ENCODE measurements around the gene TNIP1.

Gene TNIP1, protein sequence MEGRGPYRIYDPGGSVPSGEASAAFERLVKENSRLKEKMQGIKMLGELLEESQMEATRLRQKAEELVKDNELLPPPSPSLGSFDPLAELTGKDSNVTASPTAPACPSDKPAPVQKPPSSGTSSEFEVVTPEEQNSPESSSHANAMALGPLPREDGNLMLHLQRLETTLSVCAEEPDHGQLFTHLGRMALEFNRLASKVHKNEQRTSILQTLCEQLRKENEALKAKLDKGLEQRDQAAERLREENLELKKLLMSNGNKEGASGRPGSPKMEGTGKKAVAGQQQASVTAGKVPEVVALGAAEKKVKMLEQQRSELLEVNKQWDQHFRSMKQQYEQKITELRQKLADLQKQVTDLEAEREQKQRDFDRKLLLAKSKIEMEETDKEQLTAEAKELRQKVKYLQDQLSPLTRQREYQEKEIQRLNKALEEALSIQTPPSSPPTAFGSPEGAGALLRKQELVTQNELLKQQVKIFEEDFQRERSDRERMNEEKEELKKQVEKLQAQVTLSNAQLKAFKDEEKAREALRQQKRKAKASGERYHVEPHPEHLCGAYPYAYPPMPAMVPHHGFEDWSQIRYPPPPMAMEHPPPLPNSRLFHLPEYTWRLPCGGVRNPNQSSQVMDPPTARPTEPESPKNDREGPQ

DNA sequence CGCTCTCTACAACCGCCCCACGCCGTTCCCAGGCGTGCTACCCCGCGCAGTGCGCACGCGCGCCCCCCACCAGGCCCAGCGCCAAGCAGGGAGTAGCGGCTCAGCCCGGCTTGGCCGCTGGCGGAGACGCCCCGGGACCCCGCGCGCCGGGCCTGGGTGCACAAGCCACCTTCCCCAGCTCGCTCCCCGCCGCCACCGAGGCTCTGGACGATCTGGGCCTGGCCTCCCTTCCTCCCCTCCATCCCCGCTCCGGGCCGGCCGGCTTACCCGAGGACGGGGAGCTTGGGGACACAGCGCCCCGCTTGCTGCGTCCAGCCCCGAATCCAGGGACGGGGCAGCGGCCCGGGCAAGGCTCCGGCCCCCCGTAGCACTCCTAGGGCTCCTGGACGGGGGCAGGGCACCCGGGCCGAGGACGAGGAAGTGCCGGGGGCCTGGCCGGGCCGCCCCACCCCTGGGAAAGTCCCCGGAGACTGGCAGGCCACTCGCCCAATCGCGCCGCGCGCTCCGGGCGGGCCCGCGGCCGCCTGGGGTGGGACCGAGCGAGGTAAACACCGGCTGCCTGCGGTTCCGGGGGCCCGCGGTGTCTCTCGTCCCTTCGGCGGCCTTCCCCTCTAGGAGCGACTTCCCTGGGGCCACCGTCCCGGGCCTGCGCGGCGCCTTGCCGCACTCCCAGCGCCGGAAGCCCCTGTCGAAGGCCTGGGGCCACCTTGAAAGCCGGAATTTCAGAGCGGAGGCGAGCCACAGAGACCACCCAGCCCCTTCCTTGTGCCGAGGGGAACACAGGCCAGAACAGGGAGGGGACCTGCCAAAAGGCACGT lies at the start of gene TNIP1:
TSS of gene TNIP1 (minus strand) at position 422 of the 818 bp plus-strand sequence. CDS start 15,939 bp downstream, outside the sequence.
- peak; percentile 94 for DNase-seq (ENCODE audit: low spot score)

DNA sequence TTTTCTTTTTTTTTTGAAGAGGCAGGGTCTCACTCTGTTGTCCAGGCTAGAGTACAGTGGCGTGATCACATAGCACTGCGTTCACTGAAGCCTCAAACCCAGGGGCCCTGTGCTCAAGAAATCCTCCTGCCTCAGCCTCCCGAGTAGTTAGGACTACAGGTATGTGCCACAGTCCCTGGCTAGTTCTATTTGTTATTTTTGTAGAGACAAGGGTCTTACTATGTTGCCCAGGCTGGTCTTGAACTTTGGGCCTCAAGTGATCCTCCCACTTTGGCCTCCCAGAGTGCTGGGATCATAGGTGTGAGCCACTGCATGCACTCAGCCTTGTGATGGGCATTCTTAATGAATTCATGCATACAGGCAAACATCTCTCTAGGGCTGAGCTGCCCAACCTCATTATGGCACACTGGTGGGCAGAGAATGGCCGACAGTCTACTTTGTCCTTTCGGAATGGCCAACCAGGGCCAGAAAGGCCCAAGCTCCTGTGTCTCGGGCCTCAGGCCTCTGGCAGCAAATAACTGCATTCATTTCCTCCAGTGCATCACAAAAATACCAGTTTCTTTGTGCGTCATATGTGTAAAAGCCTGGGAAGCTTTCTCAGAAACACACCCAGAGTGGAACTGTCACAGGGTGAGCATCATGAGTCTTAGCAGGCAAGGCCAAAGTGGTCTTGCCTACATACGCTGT lies 49.5 kb upstream of the TNIP1 start:
- DNase-seq (ENCODE audit: low spot score) = no peak

DNA sequence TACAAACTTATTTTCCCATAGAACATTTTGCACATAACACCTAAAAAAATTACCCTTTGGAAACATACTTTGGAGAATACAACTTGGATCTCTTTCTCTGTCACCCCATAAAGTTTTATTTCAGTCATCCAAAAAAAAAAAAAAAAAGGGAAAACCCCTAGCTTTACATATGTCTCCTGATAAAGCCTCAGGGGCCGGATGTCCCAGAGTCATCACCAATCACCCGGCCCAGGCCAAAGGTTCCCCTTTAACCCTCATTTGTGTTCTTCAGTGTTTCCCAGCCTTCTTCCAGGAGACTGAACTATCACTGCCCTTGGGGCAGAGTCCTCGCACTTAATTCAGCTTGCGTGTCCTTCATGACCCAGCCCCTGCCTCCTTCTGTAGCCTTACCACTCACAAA lies 48.0 kb upstream of the TNIP1 start:
- DNase-seq (ENCODE audit: low spot score) = no peak

DNA sequence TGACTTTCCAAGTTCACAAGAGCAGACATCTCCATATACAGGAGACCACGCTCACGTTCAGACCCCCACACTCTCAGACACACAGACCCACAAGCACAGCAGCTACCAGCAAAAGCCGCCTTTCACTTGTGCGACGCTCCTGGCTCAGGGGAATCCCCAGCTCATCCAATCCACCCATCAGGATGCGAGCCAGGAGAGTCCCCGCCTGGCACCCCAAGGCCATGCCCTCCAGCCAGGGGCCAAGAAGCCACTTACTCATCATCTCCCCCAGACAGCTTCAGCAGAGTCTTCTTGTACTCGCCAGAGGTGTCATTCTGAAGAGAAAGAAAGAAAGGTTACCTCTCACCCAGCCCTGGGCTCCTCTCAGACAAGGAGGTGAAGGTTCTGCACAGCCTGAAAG lies 47.1 kb upstream of the TNIP1 start:
- DNase-seq (ENCODE audit: low spot score) = no peak

DNA sequence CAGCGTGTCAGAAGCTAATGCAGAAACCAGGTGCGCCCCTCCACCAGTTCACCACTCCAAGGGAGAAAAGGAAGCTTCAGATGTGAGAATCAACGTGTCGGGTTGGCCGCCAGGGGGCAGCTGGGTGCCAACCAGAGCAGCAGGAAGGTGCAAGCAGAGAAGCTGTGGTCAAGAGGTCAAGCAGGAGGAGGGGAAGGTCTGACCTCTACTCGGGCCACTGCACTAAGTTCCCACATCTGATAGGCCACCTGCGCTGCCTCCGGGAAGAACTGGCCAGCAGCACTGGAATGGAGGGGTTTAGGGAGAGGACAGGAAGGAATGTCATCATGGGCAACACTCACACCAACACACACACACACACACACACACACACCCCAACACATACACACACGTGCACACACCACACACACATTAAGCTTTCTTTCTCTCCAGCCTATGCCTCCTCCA lies 45.4 kb upstream of the TNIP1 start:
- peak; percentile 64 for DNase-seq (ENCODE audit: low spot score)

DNA sequence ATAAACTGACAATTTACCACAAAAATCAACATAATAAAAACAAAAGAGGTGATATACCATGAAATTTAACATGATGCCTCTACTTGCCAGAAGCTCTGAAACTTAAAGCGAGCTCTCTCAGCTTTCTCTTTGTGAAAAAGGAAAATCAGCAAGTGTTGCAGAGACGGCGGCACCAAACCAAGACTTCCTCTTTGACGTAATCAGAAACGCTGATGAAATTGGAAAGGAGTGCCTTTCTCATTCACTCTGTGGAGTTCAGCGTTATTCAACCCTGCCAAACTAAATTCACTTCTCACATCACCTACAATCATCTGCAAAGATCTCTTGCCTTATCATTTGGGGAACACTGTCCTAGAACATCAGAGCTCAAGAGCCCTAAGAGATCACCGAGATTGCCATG lies 44.6 kb upstream of the TNIP1 start:
- DNase-seq (ENCODE audit: low spot score) = no peak

DNA sequence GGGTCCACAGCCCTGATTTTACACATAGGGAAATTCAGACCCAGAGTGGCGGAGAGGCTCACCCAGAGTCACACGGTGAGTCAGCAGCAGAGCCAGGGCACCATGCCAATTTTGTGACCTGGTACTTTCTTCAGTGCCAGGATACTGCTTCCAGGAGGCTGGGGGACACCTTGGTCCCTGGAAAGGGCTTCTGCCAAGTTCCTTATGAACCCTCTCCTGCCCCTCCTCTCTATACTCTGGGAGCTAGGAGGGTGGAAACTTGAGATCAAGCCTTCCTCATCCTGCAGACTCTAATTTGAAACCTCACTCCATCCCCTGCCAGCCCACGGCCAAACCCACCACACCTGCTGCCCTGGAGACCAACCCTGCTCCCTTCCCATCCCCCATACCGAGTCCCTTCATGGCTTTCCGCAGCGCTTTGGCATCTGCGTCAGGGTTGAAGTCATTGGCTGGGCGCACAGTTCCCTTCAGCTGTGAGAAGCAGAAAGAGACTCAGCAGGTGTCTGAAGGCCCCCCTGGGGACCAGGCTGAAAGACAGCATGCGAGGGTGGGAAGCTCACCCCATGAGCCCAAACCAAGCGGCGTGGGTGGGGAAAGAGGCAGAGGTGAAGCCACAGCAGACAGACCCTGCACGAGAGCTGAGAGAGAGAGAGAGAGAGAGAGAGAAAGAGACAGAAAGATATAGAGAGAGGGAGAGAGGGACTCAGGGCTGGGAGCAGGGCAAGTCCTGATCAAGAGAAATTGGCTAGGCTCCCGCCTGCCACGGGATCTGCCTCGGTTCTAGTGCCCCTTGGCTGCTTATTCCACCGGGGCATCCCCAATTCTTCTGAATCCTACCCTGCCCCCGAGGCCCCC lies 43.3 kb upstream of the TNIP1 start:
- DNase-seq (ENCODE audit: low spot score) = peak; percentile 48

DNA sequence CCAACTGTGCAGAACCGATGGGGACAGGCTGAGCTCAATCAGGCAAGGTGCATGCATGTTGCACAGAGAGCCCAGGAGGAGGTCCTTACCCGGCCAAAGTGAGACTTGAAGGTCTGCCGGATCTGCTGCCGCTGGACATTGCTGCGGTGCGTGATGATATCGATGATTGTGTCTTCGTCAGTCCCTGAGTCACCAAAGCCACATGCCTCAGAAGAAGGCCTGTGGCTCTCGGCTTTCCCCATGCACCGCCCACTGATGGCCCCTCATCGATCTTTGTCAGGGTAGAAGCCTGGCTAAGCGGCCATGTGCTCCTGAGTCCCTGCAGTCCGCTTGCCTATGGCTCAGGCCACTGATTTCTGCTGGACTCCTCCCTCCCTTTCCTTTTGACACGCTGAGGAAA lies 42.0 kb upstream of the TNIP1 start:
- DNase-seq (ENCODE audit: low spot score) = no peak

DNA sequence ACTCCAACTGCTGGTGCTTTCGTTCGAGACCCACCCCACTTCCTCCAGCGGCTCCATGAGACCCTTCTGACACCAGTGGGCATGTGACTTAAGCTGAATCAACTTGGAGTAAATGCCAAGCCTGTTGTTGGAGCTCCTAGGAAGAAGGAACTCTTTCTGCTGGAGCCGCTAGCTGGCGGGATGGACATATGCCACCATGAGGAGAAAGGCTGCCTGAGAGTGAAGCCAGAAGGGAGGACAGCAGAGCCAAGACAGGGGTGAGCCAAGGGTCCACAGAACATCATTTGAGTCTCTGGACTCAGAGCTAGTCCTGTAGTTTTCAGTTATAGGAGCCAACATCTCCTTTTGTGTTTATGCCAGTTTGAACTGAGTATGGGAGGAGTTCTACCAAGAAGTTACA lies 40.8 kb upstream of the TNIP1 start:
- DNase-seq (ENCODE audit: low spot score) = no peak

DNA sequence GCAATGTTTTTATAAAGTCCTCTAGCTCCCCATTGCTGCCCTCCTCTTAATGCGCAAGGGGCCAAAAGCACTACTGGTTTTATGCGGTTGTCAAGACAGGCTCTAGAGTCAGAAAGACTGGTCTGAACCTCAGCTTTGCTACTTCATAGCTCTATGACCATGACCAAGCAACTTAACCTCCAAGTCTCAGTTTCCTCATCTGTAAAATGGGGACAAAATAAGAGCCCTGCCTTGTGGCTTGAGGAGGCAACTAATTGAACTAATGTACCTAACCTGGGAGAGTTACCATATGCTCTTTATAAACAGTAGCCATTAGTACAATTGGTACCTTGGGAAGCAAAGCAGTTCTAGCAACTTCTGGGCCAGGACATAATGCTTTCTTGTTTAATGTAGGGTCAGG lies 40.3 kb upstream of the TNIP1 start:
- DNase-seq (ENCODE audit: low spot score) = no peak

DNA sequence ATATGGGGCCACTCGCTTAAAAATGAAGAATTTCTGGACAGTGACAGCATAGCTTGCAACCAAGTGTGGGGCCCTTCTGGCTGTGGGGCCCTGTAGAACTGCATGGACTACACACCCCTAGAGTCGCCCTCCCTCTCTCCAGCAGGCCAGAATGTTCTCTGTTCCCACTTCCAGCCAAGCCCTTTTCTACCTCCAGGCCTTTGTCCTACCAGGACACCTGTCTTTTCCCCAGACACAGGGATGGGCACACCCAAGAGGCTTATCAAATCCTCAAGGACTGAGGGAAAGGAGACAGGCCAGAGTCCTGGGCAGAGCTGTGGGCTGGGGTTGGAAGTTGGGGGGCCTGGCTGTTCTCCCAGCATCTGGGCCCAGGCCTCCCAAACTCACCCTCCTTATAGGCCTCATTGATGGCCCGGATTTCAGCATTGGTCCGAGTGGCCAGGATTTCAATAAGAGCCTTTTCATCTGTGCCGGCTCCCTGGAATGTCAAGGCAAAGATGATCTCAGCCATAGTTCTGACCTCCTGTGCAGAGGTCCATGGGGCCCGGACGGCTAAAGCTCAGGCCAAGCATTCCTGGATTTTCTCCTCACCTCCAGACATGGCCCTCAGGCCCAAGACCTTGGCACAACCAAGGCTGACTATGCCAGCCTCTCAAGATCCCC lies 38.2 kb upstream of the TNIP1 start:
- DNase-seq (ENCODE audit: low spot score) = no peak

DNA sequence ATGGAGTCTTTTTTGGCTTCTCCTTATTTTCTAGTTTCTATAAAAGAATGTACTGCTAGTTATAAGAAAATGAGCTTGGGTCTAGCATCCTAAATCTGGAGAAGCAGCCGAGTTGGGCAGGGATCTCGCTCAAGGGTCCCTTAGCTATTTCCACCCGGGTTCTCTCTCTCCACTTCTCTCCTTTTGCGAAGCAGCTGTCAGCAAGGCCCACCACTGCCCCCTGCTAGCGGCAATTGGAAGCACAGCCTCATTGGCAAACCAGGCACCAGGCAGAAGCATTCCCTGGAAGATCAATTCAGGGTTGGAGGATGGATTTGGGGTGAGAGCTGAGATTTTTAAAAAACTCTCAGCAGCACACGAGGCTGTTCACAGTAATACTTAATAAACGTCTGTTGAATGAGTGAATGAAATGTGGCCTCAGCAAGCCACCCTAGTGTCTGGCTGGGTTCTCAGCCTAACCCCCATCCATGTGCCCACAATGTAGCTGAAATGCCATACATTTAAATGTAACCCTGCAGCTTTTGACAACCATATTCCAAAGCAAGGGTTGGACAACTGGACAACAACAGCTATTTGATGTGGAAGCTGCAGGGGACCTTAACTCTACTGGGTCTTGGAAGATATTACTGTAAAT lies 34.6 kb upstream of the TNIP1 start:
- DNase-seq (ENCODE audit: low spot score) = peak; percentile 69

DNA sequence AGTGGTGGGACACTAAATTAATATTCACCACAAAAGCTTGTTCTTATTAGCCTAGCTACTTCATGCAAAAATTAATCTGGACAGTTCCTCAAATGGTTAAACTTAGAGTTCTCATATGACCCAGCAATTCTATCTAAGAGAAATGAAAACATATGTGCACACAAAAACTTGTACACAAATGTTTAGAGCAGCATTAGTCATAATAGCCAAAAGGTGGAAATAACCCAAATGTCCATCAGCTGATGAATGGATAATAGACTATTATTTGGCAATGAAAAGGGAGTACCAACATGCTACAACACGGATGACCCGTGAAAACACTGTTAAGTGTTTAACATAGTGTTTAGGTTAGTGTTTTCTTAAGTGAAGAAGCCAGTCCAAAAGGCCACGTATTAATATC lies 32.8 kb upstream of the TNIP1 start:
- DNase-seq (ENCODE audit: low spot score) = no peak

DNA sequence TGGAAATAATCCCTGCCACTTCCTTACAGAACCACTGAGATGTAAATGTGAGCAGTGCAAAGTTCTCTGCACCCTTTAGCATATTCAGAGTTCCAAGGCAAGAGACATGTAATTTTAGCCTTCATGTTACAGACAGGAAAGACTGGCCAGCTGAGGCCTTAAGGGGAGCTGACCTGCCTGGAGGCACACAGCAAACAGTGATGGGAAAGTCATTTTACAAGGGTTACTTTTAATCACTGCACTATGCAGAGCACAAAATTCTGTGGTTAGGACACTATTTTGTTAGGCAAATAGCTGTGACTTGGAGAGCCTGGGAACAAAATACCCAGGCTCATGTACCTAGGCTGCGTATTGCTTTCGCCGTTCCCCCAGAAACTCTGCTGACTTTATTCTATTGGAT lies 30.2 kb upstream of the TNIP1 start:
- DNase-seq (ENCODE audit: low spot score) = no peak

DNA sequence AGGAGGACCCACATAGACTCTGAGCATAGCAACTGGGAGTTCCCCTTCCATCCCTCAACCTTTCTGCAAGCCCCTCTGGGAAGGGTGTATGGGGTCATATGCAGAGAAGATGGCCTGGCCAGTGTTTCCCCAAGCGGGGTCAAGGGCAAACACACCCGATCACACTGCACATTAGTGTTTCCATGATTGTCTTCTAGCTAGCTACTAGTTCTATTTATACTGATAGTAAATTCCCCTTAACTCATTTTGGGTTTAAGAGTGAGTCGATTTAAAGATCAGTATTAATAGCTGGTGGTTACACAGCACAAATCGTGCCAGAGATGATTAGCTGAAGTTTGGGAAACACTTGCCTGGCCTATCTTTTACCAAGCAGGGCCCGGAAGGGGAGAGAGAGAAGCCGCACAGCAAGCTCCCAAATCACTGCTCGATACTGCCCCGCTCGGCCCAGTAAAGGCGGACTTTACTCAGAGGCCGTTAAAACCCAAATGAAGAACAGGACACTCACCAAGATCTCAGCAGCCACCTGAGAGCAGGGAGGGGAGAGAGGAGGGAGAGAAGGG lies 29.4 kb upstream of the TNIP1 start:
- DNase-seq (ENCODE audit: low spot score) = no peak

DNA sequence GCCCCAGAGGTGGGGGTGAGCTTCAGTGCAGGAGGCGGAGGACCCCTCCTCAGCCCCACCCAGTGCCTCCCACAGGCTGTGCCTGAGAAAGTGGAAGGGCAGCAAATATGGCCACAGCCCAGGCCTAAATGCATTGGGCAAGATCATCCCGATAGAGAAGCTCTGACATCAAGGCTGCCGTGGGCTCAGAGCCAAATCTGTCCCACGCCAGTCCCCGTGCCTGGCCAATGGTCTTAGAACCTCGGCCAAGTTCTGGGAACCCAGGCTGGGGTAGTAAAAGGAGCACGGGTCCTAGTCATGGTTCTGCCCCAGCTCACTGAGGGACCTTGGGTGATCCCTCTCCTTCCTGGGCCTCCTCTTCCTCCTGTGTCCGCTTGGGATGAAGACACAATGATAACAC lies 27.7 kb upstream of the TNIP1 start:
- DNase-seq (ENCODE audit: low spot score) = no peak

DNA sequence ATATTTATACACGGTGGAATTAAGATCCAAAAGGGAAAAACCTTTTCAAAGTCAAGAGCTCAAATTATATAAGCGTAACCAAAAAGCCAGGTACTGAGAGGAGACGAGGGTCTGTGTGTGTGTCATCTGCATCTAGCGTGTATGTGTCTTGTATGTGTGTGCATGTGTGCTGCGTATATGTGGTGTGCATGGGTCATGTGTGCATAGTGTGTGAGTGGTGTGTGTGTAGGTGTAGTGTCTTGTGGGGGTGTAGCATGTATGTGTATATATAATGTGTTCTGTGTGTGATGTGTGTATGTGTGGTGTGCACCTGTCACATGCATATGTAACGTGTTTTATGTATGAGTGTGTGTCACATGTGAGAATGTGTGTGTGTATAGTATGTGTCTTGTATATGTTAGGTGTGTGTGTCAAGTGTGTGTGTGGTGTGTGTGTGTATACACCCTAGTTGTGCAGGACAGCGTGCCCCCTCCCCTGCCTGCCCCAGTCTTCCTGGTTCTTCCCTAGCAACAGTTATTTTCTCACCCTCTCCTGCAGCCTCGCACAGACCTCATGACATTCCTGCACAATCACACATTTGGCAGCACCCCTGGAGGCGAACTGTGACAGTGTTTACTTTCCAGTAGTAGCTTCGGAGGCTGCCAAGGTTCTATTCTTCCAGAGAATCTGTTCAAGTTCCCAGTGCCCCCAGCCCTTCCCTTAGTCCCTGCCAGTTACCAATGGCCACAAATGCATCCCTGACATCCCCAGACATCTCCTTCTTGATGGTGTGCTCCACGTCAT lies 27.1 kb upstream of the TNIP1 start:
- DNase-seq (ENCODE audit: low spot score) = no peak

DNA sequence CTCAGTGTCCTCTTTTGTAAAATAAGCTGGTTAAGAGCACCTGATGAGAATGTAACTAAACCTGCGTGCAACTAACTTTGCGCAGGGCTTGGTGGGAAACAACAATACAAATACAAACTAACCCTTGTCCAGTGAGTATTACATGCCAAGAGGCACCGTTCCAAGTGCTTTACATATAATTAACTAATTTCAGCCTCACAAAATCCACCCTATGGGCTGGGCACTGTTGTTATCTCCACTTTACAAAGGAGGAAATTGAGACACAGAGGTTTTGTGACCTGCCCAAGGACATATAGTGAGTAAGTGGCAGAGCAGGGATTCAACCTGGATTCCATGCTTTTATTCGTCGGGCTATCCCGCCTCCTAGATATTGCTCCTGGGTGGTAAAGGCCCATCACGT lies 26.2 kb upstream of the TNIP1 start:
- DNase-seq (ENCODE audit: low spot score) = no peak

DNA sequence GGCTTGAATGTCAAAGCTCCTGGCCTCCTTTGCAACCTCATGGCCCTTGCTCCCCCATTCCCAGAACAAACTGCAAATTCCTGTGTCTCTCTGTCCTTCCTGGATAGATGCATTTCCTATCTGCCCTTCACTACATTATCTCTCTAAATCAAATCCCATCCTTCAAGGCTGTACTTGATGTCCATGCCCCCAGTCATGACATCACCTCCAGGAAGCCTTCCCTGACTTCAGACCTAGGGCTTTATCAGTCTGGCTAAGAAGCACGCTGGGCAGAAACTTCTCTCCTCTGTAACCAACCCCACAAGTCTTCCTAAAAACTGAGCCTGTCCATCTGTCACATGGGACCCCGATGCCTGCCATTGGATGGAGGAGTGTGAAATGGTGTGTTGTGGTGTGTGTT lies 25.7 kb upstream of the TNIP1 start:
- DNase-seq (ENCODE audit: low spot score) = no peak
